Eye (tissue), 1 donor: Measurements from ENCODE around the gene PEX11B.

ENCODE experiments used
- DNase-seq: peaks from one replicate; pipeline ENCODE4 v3.0.0-alpha.2; 2015

PEX11B gene

GRCh38 chr1:145918144-145918991, at the start of gene PEX11B:
PEX11B (minus strand) TSS chr1:145918717; CDS start chr1:145918688, 29 bp downstream.
- peak; percentile 97 for DNase-seq

GRCh38 chr1:145967288-145967687, 48.8 kb upstream of the PEX11B start:
- no peak for DNase-seq

GRCh38 chr1:145965119-145965744, 46.7 kb upstream of the PEX11B start:
- DNase-seq: no peak

- peak; percentile 97 for DNase-seq
Observed at GRCh38 chr1:145964328-145965118, 46.0 kb upstream of the PEX11B start, which contains the start of the genes ANKRD34A and POLR3GL. ANKRD34A (minus strand) TSS chr1:145964575; CDS start chr1:145961759, 2,816 bp downstream. POLR3GL (plus strand) TSS chr1:145964690; CDS start chr1:145974866, 10,176 bp downstream.

GRCh38 chr1:145963265-145964019, 44.9 kb upstream of the PEX11B start:
- DNase-seq: peak; percentile 37

GRCh38 chr1:145962157-145963102, 43.9 kb upstream of the PEX11B start:
- DNase-seq: peak; percentile 41

- peak; percentile 70 for DNase-seq
Observed at GRCh38 chr1:145961425-145962156, 43.1 kb upstream of the PEX11B start.

- no peak for DNase-seq
Observed at GRCh38 chr1:145961109-145961424, 42.5 kb upstream of the PEX11B start.

- DNase-seq: peak; percentile 96
Observed at GRCh38 chr1:145960468-145961108, 42.1 kb upstream of the PEX11B start.

- no peak for DNase-seq
Observed at GRCh38 chr1:145959957-145960467, 41.5 kb upstream of the PEX11B start.

- DNase-seq: no peak
Observed at GRCh38 chr1:145959333-145959732, 40.8 kb upstream of the PEX11B start.

GRCh38 chr1:145958734-145959133, 40.2 kb upstream of the PEX11B start:
- DNase-seq: no peak

GRCh38 chr1:145957443-145958319, 39.2 kb upstream of the PEX11B start, which contains the start of gene LIX1L:
LIX1L (minus strand) TSS chr1:145958017; CDS start chr1:145957927, 90 bp downstream.
- DNase-seq: peak; percentile 99

GRCh38 chr1:145956781-145957442, 38.4 kb upstream of the PEX11B start:
- DNase-seq: peak; percentile 61

- no peak for DNase-seq
Observed at GRCh38 chr1:145956361-145956760, 37.8 kb upstream of the PEX11B start.

GRCh38 chr1:145955436-145955835, 36.9 kb upstream of the PEX11B start:
- DNase-seq: no peak

- DNase-seq: no peak
Observed at GRCh38 chr1:145953861-145954260, 35.3 kb upstream of the PEX11B start.

- no peak for DNase-seq
Observed at GRCh38 chr1:145952903-145953302, 34.4 kb upstream of the PEX11B start.
